Heart right ventricle (tissue), 16 donors: ENCODE results near the gene HIC1. TPM values are rescaled to one million over a fixed set of nuclear protein-coding genes. Genes with fewer than 3 reads are reported as not detected.

ENCODE experiments used
- ATAC-seq, 8 donors: fragments of 200-7000 bp; cut with Tn5 transposase; one replicate each; pipeline ENCODE4 v1.9.1; 2020; ENCODE audit warnings: mild to moderate bottlenecking in 8 of 8, moderate library complexity in 8 of 8, moderate number of reproducible peaks in 1 of 8
- DNase-seq, 2 donors: peaks; one replicate each; pipeline ENCODE4 v3.0.0-alpha.2; 2020
- H3K27ac ChIP-seq, 10 donors: fragments of 200-600 bp; sonication (generic) in 2 of 10; one replicate each; pipeline versions ENCODE4 v1.5.0 to v1.8.0; 2020 to 2022; ENCODE audit warnings: mild to moderate bottlenecking in 3 of 10
- H3K27me3 ChIP-seq, 7 donors: fragments of 200-600 bp; one replicate each; pipeline ENCODE4 v1.8.0; 2021 to 2022; ENCODE audit warnings: mild to moderate bottlenecking in 2 of 7
- H3K36me3 ChIP-seq, 9 donors: fragments of 200-600 bp; sonication (generic) in 1 of 9; one replicate each; pipeline versions ENCODE4 v1.5.0 to v1.8.0; 2020 to 2022; ENCODE audit warnings: mild to moderate bottlenecking in 2 of 9
- H3K4me1 ChIP-seq, 9 donors: fragments of 200-600 bp; sonication (generic) in 1 of 9; one replicate each; pipeline versions ENCODE4 v1.5.0 to v1.8.0; 2020 to 2022; ENCODE audit warnings: mild to moderate bottlenecking in 4 of 9
- H3K4me3 ChIP-seq, 10 donors: fragments of 200-600 bp; sonication (generic) in 2 of 10; one replicate each; pipeline versions ENCODE4 v1.5.0 to v1.8.0; 2020 to 2022; ENCODE audit warnings: mild to moderate bottlenecking in 7 of 10, moderate library complexity in 2 of 10
- H3K9me3 ChIP-seq, 11 donors: fragments of 200-600 bp in 10 of 11; sonication (generic) in 2 of 11; one replicate each; pipeline versions ENCODE4 v1.5.0 to v1.8.0; 2013 to 2022; ENCODE audit warnings: mild to moderate bottlenecking in 2 of 11, control low read depth in 1 of 11, moderate library complexity in 1 of 11
- CTCF ChIP-seq, 9 donors: fragments of 200-600 bp; sonication (generic) in 2 of 9; IDR thresholded peaks; one replicate each; pipeline versions ENCODE4 v1.5.0 to v1.8.0; 2021 to 2022; ENCODE audit warnings: antibody characterized with exemption in 9 of 9, mild to moderate bottlenecking in 5 of 9, moderate library complexity in 1 of 9
- WGBS, 2 donors: extraction: QIAGEN DNeasy Blood & Tissue Kit; methylation state at CpG; one replicate each; pipeline ENCODE4 v1.1.7; 2013; ENCODE audit warnings: inconsistent platforms in 1 of 2; 5-methylcytosine and 5-hydroxymethylcytosine counted together
- intact Hi-C, 10 donors: fragments of 100-400 bp; cut with DNase I; formaldehyde crosslinking; loops; one replicate each; pipeline versions ENCODE4 v1.11.1 to v1.14.2; 2022
- polyA plus RNA-seq, 2 donors: library from polyadenylated mRNA; stranded (reverse); fragments of 200-250 nt; gene quantifications; one replicate each; pipeline ENCODE4 v1.2.3, GENCODE V29; 2013
- total RNA-seq, 10 donors: library from RNA; stranded (reverse); fragmentation: NEBNext Ultra II Directional in 3 of 10; extraction: Animal tissue kit (Norgen Biotek cat#: 25700) in 3 of 10; gene quantifications; one replicate each; pipeline versions ENCODE4 v1.2.1 to v1.2.4, GENCODE V29; 2021 to 2023
- donor health status: Arrhythmogenic right ventricular cardiomyopathy.
- donor health status: ischemic (EF 13 %, LVEDD 7.1; RV severe dilation, severe dysfunction).
- donor health status: healthy with polysubstance abuse.
- donor health status: DM: no; HTN: yes; CAD: no.
- donor health status: DM: no; HTN: no; CAD: no.
- donor health status: ischemic (EF 25% LVEDD 6.9; RV normal size, moderate dysfunction).
- donor health status: ischemic (EF 25% LVEDD 5.7; RV mildly dilated, moderate dysfunction).
- donor health status: healthy.
- donor health status: DM: yes; HTN: yes; CAD: no.
- donor health status: Ischemic cardiomyopathy.
- donor health status: ischemic (EF 35%, LVEDD 5.7; RV mildly dilated, moderate dysfunction).
- donor health status: nonischemic (EF 11% LVEDD 7.7; RV severe dilation, severe dysfunction).
- donor health status: DM: yes; HTN: yes; CAD: no.
- donor health status: PGD.
- donor health status: ischemic (EF 29% LVEDD 5.4; RV normal size, mild dysfunction).
- donor health status: nonischemic (EF 23%, LVEDD 6.1; RV moderate dilation, normal function).

The HIC1 gene
- total and polyA plus RNA-seq, 12 donors: 3.5 to 37.5 (median 12.1) TPM

DNA sequence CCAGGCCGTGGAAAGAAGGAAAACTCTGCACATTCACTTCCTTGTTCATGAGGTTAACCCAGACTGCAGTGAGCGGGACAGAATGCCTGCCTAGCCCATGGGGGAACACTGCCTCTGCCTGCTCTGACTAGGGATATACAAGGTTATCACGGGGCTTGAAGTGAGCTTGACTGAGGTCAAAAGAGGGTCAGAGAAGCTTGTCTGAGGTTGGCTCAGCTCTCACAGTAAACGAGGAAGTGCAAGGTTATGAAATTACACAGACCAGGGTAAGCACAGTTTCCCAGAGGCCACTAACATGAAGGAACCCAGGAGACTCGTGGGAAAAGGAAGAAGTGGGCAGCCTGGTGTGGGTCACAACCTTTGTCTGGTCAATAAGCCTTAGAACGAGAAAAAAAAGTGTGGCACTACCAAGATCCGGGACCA is 28.7 kb downstream of the HIC1 start:
- H3K9me3 ChIP-seq: no peaks in the 10 kb centered on the region
- ATAC-seq (peak; percentile 14 to 68 (median 23)), DNase-seq (no peak)
- 28 to 33% methylated on average over 7 of the region's 7 CpGs for WGBS, 2 donors
- peaks cover 0 to 49% (median 6%) of the 10 kb centered on the region in 9 donors for H3K36me3 ChIP-seq
- H3K4me1 ChIP-seq: peaks cover 47 to 71% (median 65%) of the 10 kb centered on the region in 9 donors
- intact Hi-C loops: loop anchor here in 2 of 10 donors (10.0 kb wide), 1 partner anchor 91 kb away; no protein-coding TSS in a partner anchor
- no peaks in the 10 kb centered on the region for H3K27me3 ChIP-seq
- peak overlapping the region; percentile 48 to 97 (median 91) for H3K27ac ChIP-seq
- H3K4me3 ChIP-seq: no peak overlapping the region
- TF ChIP-seq CTCF (IDR thresholded peaks at IDR 0.05): peak in 2 of 9 donors; percentile 8 to 17

GRCh38 chr17:2084036-2084765 is 29.3 kb downstream of the HIC1 start:
- no peaks in the 10 kb centered on the region for H3K27me3 ChIP-seq
- DNase-seq: peak; percentile 65 to 75
- 46 to 54% methylated on average over 8 of the region's 8 CpGs for WGBS, 2 donors
- peak overlapping the region; percentile 48 to 97 (median 91) for H3K27ac ChIP-seq
- peaks cover 49 to 77% (median 71%) of the 10 kb centered on the region in 9 donors for H3K4me1 ChIP-seq
- ATAC-seq: peak; percentile 53 to 79 (median 70)
- H3K4me3 ChIP-seq: no peak overlapping the region
- TF ChIP-seq CTCF (IDR thresholded peaks at IDR 0.05): no peak
- intact Hi-C loops: loop anchor here in 2 of 10 donors (10.0 kb wide), 1 partner anchor 91 kb away; no protein-coding TSS in a partner anchor
- H3K9me3 ChIP-seq: no peaks in the 10 kb centered on the region
- peaks cover 0 to 43% (median 6%) of the 10 kb centered on the region in 9 donors for H3K36me3 ChIP-seq

- Histone ChIP-seq H3K27ac (peak overlapping the region; percentile 48 to 97 (median 91)), H3K4me3 (no peak overlapping the region), H3K36me3 (peaks cover 0 to 35% (median 6%) of the 10 kb centered on the region in 9 donors), H3K4me1 (peaks cover 49 to 85% (median 79%) of the 10 kb centered on the region in 9 donors), H3K27me3 (no peaks in the 10 kb centered on the region), H3K9me3 (no peaks in the 10 kb centered on the region)
- WGBS, 2 donors: 42 to 58% methylated on average over 13 of the region's 13 CpGs
- intact Hi-C loops: loop anchor here in 3 of 10 donors (5.0 to 10.0 kb wide), 2 partner anchors 90 to 92 kb away; no protein-coding TSS in a partner anchor
- TF ChIP-seq CTCF (IDR thresholded peaks at IDR 0.05): no peak
- DNase-seq (peak; percentile 69 to 74), ATAC-seq (peak; percentile 26 to 52 (median 40))
Observed at GRCh38 chr17:2084766-2085647, 30.1 kb downstream of the HIC1 start.

GRCh38 chr17:2085648-2085949 is 30.7 kb downstream of the HIC1 start:
- ATAC-seq (peak; percentile 4 to 59 (median 36)), DNase-seq (peak; percentile 68 to 73)
- H3K27ac ChIP-seq: peak overlapping the region; percentile 48 to 97 (median 91)
- H3K4me3 ChIP-seq: no peak overlapping the region
- intact Hi-C loops: loop anchor here in 3 of 10 donors (5.0 to 10.0 kb wide), 2 partner anchors 89 to 92 kb away; no protein-coding TSS in a partner anchor
- TF ChIP-seq CTCF (IDR thresholded peaks at IDR 0.05): no peak
- peaks cover 0 to 29% (median 2%) of the 10 kb centered on the region in 9 donors for H3K36me3 ChIP-seq
- H3K27me3 ChIP-seq: no peaks in the 10 kb centered on the region
- 6 to 18% methylated on average over 5 of the region's 5 CpGs for WGBS, 2 donors
- H3K9me3 ChIP-seq: no peaks in the 10 kb centered on the region
- peaks cover 50 to 91% (median 85%) of the 10 kb centered on the region in 9 donors for H3K4me1 ChIP-seq
